ENCODE data around the gene HNRNPL.
"Not testable (repeated sequence)": the region's sequence is repeated elsewhere in the genome, so short reads cannot be mapped to it uniquely, and the experiment has no call there.

Gene HNRNPL

GRCh38 chr19:38830039-38830733, 19.6 kb downstream of the HNRNPL start:
- DNase-seq (ENCODE audit: low read depth in 3 of 3): no peak

- not testable (repeated sequence) for DNase-seq (ENCODE audit: low read depth in 3 of 3)
Observed at GRCh38 chr19:38829203-38829602, 20.6 kb downstream of the HNRNPL start.

- no peak for DNase-seq (ENCODE audit: low read depth in 3 of 3)
Observed at GRCh38 chr19:38826856-38827551, 22.8 kb downstream of the HNRNPL start.

GRCh38 chr19:38825936-38826335, 23.9 kb downstream of the HNRNPL start:
- not testable (repeated sequence) for DNase-seq (ENCODE audit: low read depth in 3 of 3)

GRCh38 chr19:38821230-38821825, 28.5 kb downstream of the HNRNPL start:
- DNase-seq (ENCODE audit: low read depth in 3 of 3): not testable (repeated sequence)

GRCh38 chr19:38819231-38819920, 30.4 kb downstream of the HNRNPL start:
- no peak for DNase-seq (ENCODE audit: low read depth in 3 of 3)

- DNase-seq (ENCODE audit: low read depth in 3 of 3): no peak
Observed at GRCh38 chr19:38817081-38817480, 32.7 kb downstream of the HNRNPL start.

GRCh38 chr19:38816131-38816750, 33.5 kb downstream of the HNRNPL start:
- no peak for DNase-seq (ENCODE audit: low read depth in 3 of 3)

- DNase-seq (ENCODE audit: low read depth in 3 of 3): no peak
Observed at GRCh38 chr19:38815059-38816001, 34.5 kb downstream of the HNRNPL start.

- DNase-seq (ENCODE audit: low read depth in 3 of 3): not testable (repeated sequence)
Observed at GRCh38 chr19:38813932-38814331, 35.9 kb downstream of the HNRNPL start.

- DNase-seq (ENCODE audit: low read depth in 3 of 3): no peak
Observed at GRCh38 chr19:38813323-38813722, 36.5 kb downstream of the HNRNPL start.

- DNase-seq (ENCODE audit: low read depth in 3 of 3): no peak
Observed at GRCh38 chr19:38812841-38813320, 36.9 kb downstream of the HNRNPL start, which contains the start of gene LGALS4. Gene LGALS4 (minus strand): TSS chr19:38812945. CDS start chr19:38812886, 59 bp downstream.

GRCh38 chr19:38812009-38812840, 37.6 kb downstream of the HNRNPL start:
- DNase-seq (ENCODE audit: low read depth in 3 of 3): no peak

GRCh38 chr19:38809592-38810252, 40.1 kb downstream of the HNRNPL start:
- DNase-seq (ENCODE audit: low read depth in 3 of 3): no peak

- no peak for DNase-seq (ENCODE audit: low read depth in 3 of 3)
Observed at GRCh38 chr19:38808741-38809140, 41.0 kb downstream of the HNRNPL start.

- DNase-seq (ENCODE audit: low read depth in 3 of 3): not testable (repeated sequence)
Observed at GRCh38 chr19:38807374-38808098, 42.2 kb downstream of the HNRNPL start.

- no peak for DNase-seq (ENCODE audit: low read depth in 3 of 3)
Observed at GRCh38 chr19:38806371-38806770, 43.4 kb downstream of the HNRNPL start.

- no peak for DNase-seq (ENCODE audit: low read depth in 3 of 3)
Observed at GRCh38 chr19:38805180-38805579, 44.6 kb downstream of the HNRNPL start.

Data from stimulated activated CD4-positive, alpha-beta T cell treated with anti-CD3 and anti-CD28 coated beads, TNF-alpha, amount 100 ng/mL, for 24 hours (primary cell).